HCT116 (cell line): ENCODE data around the gene FBLN7. TPM values are rescaled to one million over a fixed set of nuclear protein-coding genes. Genes with fewer than 3 reads are reported as not detected.

Source experiments
- ATAC-seq: fragments of 200-7000 bp; cut with Tn5 transposase; 2 replicates; pipeline ENCODE4 v1.9.1; 2020; ENCODE audit warnings: mild to moderate bottlenecking, moderate library complexity
- BruUV-seq: library from RNA; stranded (reverse); fragments of 400-500 nt; replicated peaks from 2 replicates; lab custom pipeline; 2021; lab: Mats Ljungman, UMichigan
- CTCF ChIA-PET: fragments of 300-600 bp; sonication (Branson Sonifier 250); formaldehyde crosslinking; loops from one replicate; lab custom pipeline; 2021; ENCODE audit warnings: antibody characterized with exemption; lab: Charles Lee
- POLR2A ChIA-PET: fragments of 300-600, 350-600 bp; sonication (Branson Sonifier 250); formaldehyde crosslinking; loops from one replicate; lab custom pipeline; 2021; ENCODE audit warnings: antibody characterized with exemption; lab: Charles Lee
- RAD21 ChIA-PET, 2 experiments: fragments of 300-600 bp; sonication (Branson Sonifier 250); formaldehyde crosslinking; loops; one replicate each; lab custom pipeline; 2023; ENCODE audit warnings: low total read pairs in 2 of 2; ENCODE audit not compliant: uncharacterized antibody in 2 of 2, unreplicated experiment in 2 of 2, low non-redundant PET in 1 of 2; lab: Charles Lee
- DNase-seq: peaks from one replicate; pipeline ENCODE4 v3.0.0-alpha.2; 2010; ENCODE audit warnings: low read depth, low spot score
- H2AFZ ChIP-seq: fragments of 200-600 bp; shearing (Covaris generic), sonication (generic); 2 replicates; pipeline ENCODE4 v1.6.1; 2017; ENCODE audit warnings: low read depth, mixed run types, mixed read lengths, antibody characterized with exemption, low read length; ENCODE audit not compliant: poor library complexity, severe bottlenecking
- H3K27ac ChIP-seq: 2 replicates; pipeline ENCODE4 v1.5.1; 2012; ENCODE audit warnings: low read depth, low read length
- H3K27me3 ChIP-seq: fragments of 200-600 bp; sonication (generic); 2 replicates; pipeline ENCODE4 v1.6.1; 2016; ENCODE audit warnings: mixed run types, low read length, mixed read lengths; ENCODE audit not compliant: insufficient read depth
- H3K36me3 ChIP-seq, 2 experiments: fragments of 200-500 bp in 1 of 2; fragments of 200-600 bp in 1 of 2; sonication (Bioruptor generic) in 1 of 2; sonication (generic) in 1 of 2; 2 replicates each; pipeline versions ENCODE4 v1.5.1 to v1.6.1; 2014 to 2016; ENCODE audit warnings: low read length in 2 of 2, inconsistent platforms in 1 of 2, mixed read lengths in 1 of 2, mixed run types in 1 of 2; ENCODE audit not compliant: insufficient read depth in 2 of 2, control insufficient read depth in 1 of 2
- H3K4me1 ChIP-seq, 2 experiments: fragments of 200-600 bp in 1 of 2; sonication (generic) in 1 of 2; 2 replicates each; pipeline versions ENCODE4 v1.5.1 to v1.6.1; 2012 to 2017; ENCODE audit warnings: low read length in 2 of 2, inconsistent platforms in 1 of 2, mild to moderate bottlenecking in 1 of 2, mixed read lengths in 1 of 2, mixed run types in 1 of 2, moderate library complexity in 1 of 2; ENCODE audit not compliant: insufficient read depth in 2 of 2, control insufficient read depth in 1 of 2
- H3K4me2 ChIP-seq: fragments of 200-600 bp; sonication (generic); 2 replicates; pipeline ENCODE4 v1.6.1; 2017; ENCODE audit warnings: mixed run types, low read length, mixed read lengths
- H3K4me3 ChIP-seq, 2 experiments: fragments of 200-600 bp in 1 of 2; sonication (generic) in 1 of 2; replicated peaks in 1 of 2; 2 replicates each; pipeline ENCODE4 v1.5.1; 2011 to 2016; ENCODE audit warnings: low read length in 2 of 2, control low read depth in 1 of 2, low read depth in 1 of 2, mild to moderate bottlenecking in 1 of 2, mixed read lengths in 1 of 2, mixed run types in 1 of 2
- H3K79me2 ChIP-seq: fragments of 200-600 bp; sonication (generic); 2 replicates; pipeline ENCODE4 v1.6.1; 2017; ENCODE audit warnings: mild to moderate bottlenecking, mixed run types, low read length, moderate library complexity, mixed read lengths; ENCODE audit not compliant: insufficient read depth
- H3K9ac ChIP-seq: fragments of 200-600 bp; sonication (generic); 2 replicates; pipeline ENCODE4 v1.6.1; 2016; ENCODE audit warnings: low read length, mixed read lengths
- H3K9me2 ChIP-seq: fragments of 200-600 bp; sonication (generic), shearing (Covaris generic); 2 replicates; pipeline ENCODE4 v1.6.1; 2017; ENCODE audit warnings: mixed run types, mild to moderate bottlenecking, moderate library complexity; ENCODE audit not compliant: insufficient read depth
- H3K9me3 ChIP-seq, 2 experiments: fragments of 200-500 bp in 1 of 2; fragments of 200-600 bp in 1 of 2; sonication (Bioruptor generic) in 1 of 2; sonication (generic) in 1 of 2; 2 replicates each; pipeline ENCODE4 v1.6.1; 2014 to 2017; ENCODE audit warnings: low read length in 2 of 2, mixed read lengths in 2 of 2, inconsistent platforms in 1 of 2, low read depth in 1 of 2, mild to moderate bottlenecking in 1 of 2, mixed run types in 1 of 2, moderate library complexity in 1 of 2; ENCODE audit not compliant: control insufficient read depth in 1 of 2, insufficient read depth in 1 of 2
- H4K20me1 ChIP-seq: fragments of 200-600 bp; sonication (generic), shearing (Covaris generic); 2 replicates; pipeline ENCODE4 v1.6.1; 2017; ENCODE audit warnings: mixed run types, mild to moderate bottlenecking, moderate library complexity; ENCODE audit not compliant: insufficient read depth
- CBX3 ChIP-seq: IDR thresholded peaks from 2 replicates; pipeline ENCODE4 v1.6.1; 2012; ENCODE audit warnings: low read depth
- EGR1 ChIP-seq: IDR thresholded peaks from 2 replicates; pipeline ENCODE4 v1.6.1; 2012; ENCODE audit warnings: low read depth
- ELF1 ChIP-seq: IDR thresholded peaks from 2 replicates; pipeline ENCODE4 v1.6.1; 2012; ENCODE audit warnings: low read depth, borderline replicate concordance
- POLR2A ChIP-seq: IDR thresholded peaks from 2 replicates; pipeline ENCODE4 v1.7.0; 2011; ENCODE audit warnings: borderline replicate concordance; ENCODE audit not compliant: insufficient read depth, insufficient read length; ENCODE audit errors: extremely low read depth
- RAD21 ChIP-seq: IDR thresholded peaks from 2 replicates; pipeline ENCODE4 v1.6.1; 2012; ENCODE audit warnings: low read depth, mild to moderate bottlenecking
- SIN3A ChIP-seq: IDR thresholded peaks from 2 replicates; pipeline ENCODE4 v1.6.1; 2012; ENCODE audit warnings: low read depth
- YY1 ChIP-seq: IDR thresholded peaks from 2 replicates; pipeline ENCODE4 v1.6.1; 2011; ENCODE audit warnings: low read length, low read depth, moderate library complexity, mild to moderate bottlenecking; ENCODE audit not compliant: insufficient replicate concordance; ENCODE audit errors: extremely low read depth
- ZNF274 ChIP-seq: fragments of 200-500 bp; sonication (Bioruptor generic); IDR thresholded peaks from 2 replicates; pipeline ENCODE4 v1.6.1; 2014; ENCODE audit warnings: mild to moderate bottlenecking, low read depth, low read length, inconsistent platforms
- intact Hi-C: fragments of 100-400 bp; cut with micrococcal nuclease; formaldehyde crosslinking; loops from 2 replicates; pipeline ENCODE4 v1.10.0; 2022
- total RNA-seq: library from RNA; stranded (reverse); gene quantifications from one replicate; pipeline ENCODE4 v1.2.1, GENCODE V29; 2021; ENCODE audit not compliant: unreplicated experiment
- TF ChIP-seq, protein P1 (sequence below): IDR thresholded peaks from 2 replicates; pipeline ENCODE4 v1.6.1; 2011; ENCODE audit warnings: mild to moderate bottlenecking, low read length, moderate library complexity; ENCODE audit not compliant: insufficient replicate concordance; ENCODE audit errors: extremely low read depth
- TF ChIP-seq, protein P2 (sequence below), 3 experiments: fragments of 200-600 bp in 1 of 3; sonication (generic) in 1 of 3; IDR thresholded peaks in 2 of 3; conservative IDR thresholded peaks in 1 of 3; 2 replicates each; pipeline ENCODE4 v1.5.1; 2012 to 2017; ENCODE audit warnings: low read depth in 2 of 3, low read length in 2 of 3, antibody characterized with exemption in 1 of 3, borderline replicate concordance in 1 of 3, control low read depth in 1 of 3, mild to moderate bottlenecking in 1 of 3, mixed read lengths in 1 of 3, mixed run types in 1 of 3, moderate library complexity in 1 of 3; ENCODE audit not compliant: insufficient read depth in 1 of 3

The FBLN7 gene
- total RNA-seq, 1 experiment from 2014 or later: 0.34 TPM

DNA sequence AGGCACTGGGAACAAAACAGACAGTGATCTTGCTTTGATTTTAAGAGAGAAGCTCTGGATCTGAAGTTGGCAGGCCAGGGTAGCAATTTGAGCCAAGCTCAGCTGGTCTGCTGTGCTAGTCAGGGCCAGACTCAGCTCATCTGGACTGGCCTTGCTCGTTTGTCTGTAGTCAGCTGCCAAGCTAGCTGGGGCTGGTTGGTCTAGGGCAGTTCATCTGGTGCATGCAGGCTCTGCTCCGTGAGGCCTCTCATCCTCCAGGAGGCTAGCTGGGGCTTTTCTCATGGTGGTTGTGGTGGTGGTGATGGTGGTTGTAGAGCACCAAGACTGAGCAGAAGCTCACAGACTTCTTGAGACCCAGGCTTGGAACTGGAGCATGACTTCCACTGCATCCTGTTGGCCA is 10.3 kb downstream of the FBLN7 start:
- Histone ChIP-seq H3K9ac (no peak overlapping the region), H3K4me2 (no peak overlapping the region), H3K27ac (no peak overlapping the region), H3K9me2 (no peaks in the 10 kb centered on the region), H4K20me1 (no peaks in the 10 kb centered on the region), H2AFZ (no peak overlapping the region), H3K36me3 (no peaks in the 10 kb centered on the region), H3K9me3 (no peaks in the 10 kb centered on the region), H3K4me3 (no peak overlapping the region), H3K4me1 (no peaks in the 10 kb centered on the region), H3K79me2 (no peaks in the 10 kb centered on the region), H3K27me3 (no peaks in the 10 kb centered on the region)
- POLR2A ChIA-PET: no interaction called here
- DNase-seq (no peak), ATAC-seq (no peak)
- BruUV-seq: no TSS peak
- intact Hi-C loops: no loop called here
- RAD21 ChIA-PET: no interaction called here
- no peak for TF ChIP-seq ZNF274
- TF ChIP-seq RAD21: no peak
- TF ChIP-seq CBX3: no peak
- TF ChIP-seq ELF1: no peak
- TF ChIP-seq POLR2A: no peak
- TF ChIP-seq YY1: no peak
- TF ChIP-seq SIN3A: no peak
- TF ChIP-seq EGR1: no peak
- TF ChIP-seq, protein P1, sequence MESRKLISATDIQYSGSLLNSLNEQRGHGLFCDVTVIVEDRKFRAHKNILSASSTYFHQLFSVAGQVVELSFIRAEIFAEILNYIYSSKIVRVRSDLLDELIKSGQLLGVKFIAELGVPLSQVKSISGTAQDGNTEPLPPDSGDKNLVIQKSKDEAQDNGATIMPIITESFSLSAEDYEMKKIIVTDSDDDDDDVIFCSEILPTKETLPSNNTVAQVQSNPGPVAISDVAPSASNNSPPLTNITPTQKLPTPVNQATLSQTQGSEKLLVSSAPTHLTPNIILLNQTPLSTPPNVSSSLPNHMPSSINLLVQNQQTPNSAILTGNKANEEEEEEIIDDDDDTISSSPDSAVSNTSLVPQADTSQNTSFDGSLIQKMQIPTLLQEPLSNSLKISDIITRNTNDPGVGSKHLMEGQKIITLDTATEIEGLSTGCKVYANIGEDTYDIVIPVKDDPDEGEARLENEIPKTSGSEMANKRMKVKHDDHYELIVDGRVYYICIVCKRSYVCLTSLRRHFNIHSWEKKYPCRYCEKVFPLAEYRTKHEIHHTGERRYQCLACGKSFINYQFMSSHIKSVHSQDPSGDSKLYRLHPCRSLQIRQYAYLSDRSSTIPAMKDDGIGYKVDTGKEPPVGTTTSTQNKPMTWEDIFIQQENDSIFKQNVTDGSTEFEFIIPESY: no peak
- TF ChIP-seq, protein P2, sequence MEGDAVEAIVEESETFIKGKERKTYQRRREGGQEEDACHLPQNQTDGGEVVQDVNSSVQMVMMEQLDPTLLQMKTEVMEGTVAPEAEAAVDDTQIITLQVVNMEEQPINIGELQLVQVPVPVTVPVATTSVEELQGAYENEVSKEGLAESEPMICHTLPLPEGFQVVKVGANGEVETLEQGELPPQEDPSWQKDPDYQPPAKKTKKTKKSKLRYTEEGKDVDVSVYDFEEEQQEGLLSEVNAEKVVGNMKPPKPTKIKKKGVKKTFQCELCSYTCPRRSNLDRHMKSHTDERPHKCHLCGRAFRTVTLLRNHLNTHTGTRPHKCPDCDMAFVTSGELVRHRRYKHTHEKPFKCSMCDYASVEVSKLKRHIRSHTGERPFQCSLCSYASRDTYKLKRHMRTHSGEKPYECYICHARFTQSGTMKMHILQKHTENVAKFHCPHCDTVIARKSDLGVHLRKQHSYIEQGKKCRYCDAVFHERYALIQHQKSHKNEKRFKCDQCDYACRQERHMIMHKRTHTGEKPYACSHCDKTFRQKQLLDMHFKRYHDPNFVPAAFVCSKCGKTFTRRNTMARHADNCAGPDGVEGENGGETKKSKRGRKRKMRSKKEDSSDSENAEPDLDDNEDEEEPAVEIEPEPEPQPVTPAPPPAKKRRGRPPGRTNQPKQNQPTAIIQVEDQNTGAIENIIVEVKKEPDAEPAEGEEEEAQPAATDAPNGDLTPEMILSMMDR (IDR thresholded peaks at IDR 0.05 in 2 of 3, conservative IDR thresholded peaks at IDR 0.05 in 1 of 3; ENCODE audit: borderline replicate concordance in 1 of 3, insufficient read depth in 1 of 3, low read depth in 2 of 3, low read length in 2 of 3): no peak
- CTCF ChIA-PET: no interaction called here
